SU-DHL-6 (cell line): ENCODE data around the gene SEMA3D.

Experiments
- CTCF ChIP-seq: fragments of 200-600 bp; sonication (generic); IDR thresholded peaks from one replicate; pipeline ENCODE4 v1.5.1; 2017; ENCODE audit warnings: antibody characterized with exemption, mild to moderate bottlenecking, low read length, moderate library complexity; ENCODE audit not compliant: insufficient read depth, poor library complexity, severe bottlenecking
- EZH2phosphoT487 ChIP-seq: fragments of 200-600 bp; sonication (generic), shearing (Covaris generic); conservative IDR thresholded peaks from 2 replicates; pipeline ENCODE4 v1.6.1; 2018; ENCODE audit warnings: mild to moderate bottlenecking, antibody characterized with exemption, low read length, moderate library complexity, mixed read lengths

GRCh38 chr7:85222522-85222921 lies 35.7 kb upstream of the SEMA3D start:
- no peak for TF ChIP-seq CTCF
- TF ChIP-seq EZH2phosphoT487, result no peak
